ENCODE measurements around the gene CBX8. TPM values are rescaled to one million over a fixed set of nuclear protein-coding genes. Genes with fewer than 3 reads are reported as not detected.
A peak's percentile ranks its signal among the peaks of the same experiment; 100 is the strongest.

CBX8 gene
- total and polyA plus RNA-seq, 7 experiments from 2014 or later, result 0.96 to 11.9 (median 2.7) TPM

DNA sequence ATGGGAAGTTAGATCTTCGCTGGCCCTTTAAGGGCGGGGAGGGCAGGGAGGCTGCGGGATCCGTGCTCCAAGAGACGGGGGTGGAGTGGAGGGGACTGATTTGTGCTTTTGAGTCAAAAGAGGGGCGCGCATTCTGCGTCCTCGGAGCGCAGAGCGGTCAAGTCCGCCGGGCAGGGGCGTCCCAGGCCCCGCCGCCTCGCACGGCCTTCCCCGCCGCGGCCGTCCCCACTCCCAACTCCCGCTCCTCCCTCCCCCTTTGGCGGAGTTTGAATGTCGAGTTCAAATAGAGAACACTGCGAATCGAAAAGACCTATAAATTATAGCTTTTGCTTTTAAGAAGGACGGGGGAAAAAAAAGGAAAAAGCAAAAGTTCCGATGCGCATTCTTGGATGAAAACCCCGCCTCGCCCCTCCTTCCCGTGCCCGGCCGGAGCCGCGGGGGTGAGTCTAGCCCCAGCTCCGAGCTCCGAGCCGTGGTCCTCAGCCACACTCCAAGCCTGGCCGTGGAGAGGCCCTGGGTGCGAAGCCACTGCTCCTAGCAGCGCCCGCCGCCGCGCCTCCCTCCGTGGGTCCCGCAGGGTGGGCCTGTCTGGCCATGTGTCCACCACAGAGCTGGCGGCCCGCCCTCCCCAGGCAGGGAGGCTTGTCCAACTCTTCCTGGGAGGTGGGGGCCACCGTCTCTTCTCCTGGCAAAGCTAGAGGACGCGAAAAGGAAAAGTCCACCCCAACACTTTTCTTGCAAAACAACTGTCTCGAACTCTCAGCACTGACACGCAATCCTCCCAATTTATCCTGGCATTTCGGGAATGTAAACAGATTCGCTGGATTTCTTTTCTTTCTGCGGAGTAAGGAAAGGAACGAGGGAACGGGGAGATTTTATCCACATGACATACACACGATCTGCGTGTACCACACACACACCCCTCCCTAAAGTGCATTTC lies 3.6 kb downstream of the CBX8 start:
- Mint-ChIP-seq H3K4me3 (peak overlapping the region in 2 of 10 donors; percentile 4 to 12), H3K36me3 (peaks cover 0 to 5% (median 0%) of the 10 kb centered on the region in 5 donors), H3K27ac (peak overlapping the region in 1 of 9 donors; percentile 43), H3K27me3 (peaks cover 17 to 50% (median 28%) of the 10 kb centered on the region in 5 donors), H3K4me1 (peaks cover 4 to 37% (median 20%) of the 10 kb centered on the region in 7 donors), H3K9me3 (peaks cover 0 to under 1% (median 0%) of the 10 kb centered on the region in 11 donors)
- H3K9me3 ChIP-seq (ENCODE audit: control insufficient read depth in 2 of 3, low read length in 3 of 3), result no peaks in the 10 kb centered on the region
- no peak overlapping the region for H3K4me3 ChIP-seq (ENCODE audit: low read length)
- peaks cover 0 to 9% (median 0%) of the 10 kb centered on the region in 3 experiments for H3K36me3 ChIP-seq (ENCODE audit: control insufficient read depth in 2 of 3, insufficient read depth in 3 of 3, low read length in 3 of 3)
- ChIA-PET POLR2A (interaction anchor here (0.6 to 3.0 kb wide), 4 partner anchors 11 to 993 kb away, joined by 3 to 8 read pairs (median 4); partner anchors contain the start of gene CBX4), CTCF (interaction anchor here (1.3 to 1.8 kb wide), 2 partner anchors 44 to 46 kb away, joined by 3 to 4 read pairs; partner anchors contain the start of gene CBX4)
- peaks cover 6 to 21% of the 10 kb centered on the region in 2 donors for H3K27me3 ChIP-seq (ENCODE audit: control insufficient read depth in 2 of 2, insufficient read depth in 2 of 2, low read length in 2 of 2)
- DNase-seq, result no peak
- intact Hi-C loops (cut with micrococcal nuclease), result no loop called here
- no peak overlapping the region for H3K27ac ChIP-seq (ENCODE audit: low read depth, low read length)
- H3K4me1 ChIP-seq (ENCODE audit: control insufficient read depth in 2 of 2, insufficient read depth in 2 of 2, low read length in 2 of 2), result peaks cover 20 to 29% of the 10 kb centered on the region in 2 donors
- ATAC-seq, result no peak

DNA sequence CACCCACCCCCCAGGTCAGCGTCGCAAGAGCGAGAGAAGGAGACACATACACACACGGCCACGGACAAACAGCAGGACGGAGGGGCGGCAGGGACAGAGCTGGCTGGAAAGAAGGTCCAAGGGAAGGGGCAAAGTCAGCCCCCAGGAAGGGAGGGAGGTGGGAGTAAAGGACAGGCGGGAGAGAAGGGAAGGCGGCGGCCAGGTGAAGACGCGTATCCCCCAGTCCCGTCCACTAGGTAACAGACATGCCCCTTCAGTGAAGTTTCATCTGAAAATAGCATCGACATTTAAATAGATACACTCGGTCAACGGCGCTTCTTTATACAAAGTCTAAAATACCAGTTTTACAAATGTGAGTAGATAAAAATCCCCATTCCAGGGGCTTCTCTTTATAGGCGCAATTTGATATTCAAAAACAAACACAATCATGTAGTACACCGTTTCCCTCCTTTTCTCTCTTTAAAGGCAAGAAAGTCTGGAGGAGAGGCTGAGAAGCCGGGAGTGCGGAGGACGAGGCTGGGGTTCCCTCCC lies 4.5 kb downstream of the CBX8 start:
- Histone ChIP-seq H3K9me3 (ENCODE audit: control insufficient read depth in 2 of 3, low read length in 3 of 3) (no peaks in the 10 kb centered on the region), H3K36me3 (ENCODE audit: control insufficient read depth in 2 of 3, insufficient read depth in 3 of 3, low read length in 3 of 3) (peaks cover 0 to 9% (median 0%) of the 10 kb centered on the region in 3 experiments), H3K27me3 (ENCODE audit: control insufficient read depth in 2 of 2, insufficient read depth in 2 of 2, low read length in 2 of 2) (peaks cover 6 to 21% of the 10 kb centered on the region in 2 donors), H3K27ac (ENCODE audit: low read depth, low read length) (no peak overlapping the region), H3K4me3 (ENCODE audit: low read length) (no peak overlapping the region), H3K4me1 (ENCODE audit: control insufficient read depth in 2 of 2, insufficient read depth in 2 of 2, low read length in 2 of 2) (peaks cover 19 to 27% of the 10 kb centered on the region in 2 donors)
- no peaks in the 10 kb centered on the region for H3K9me3 Mint-ChIP-seq
- CTCF ChIA-PET, result interaction anchor here (1.8 kb wide), 1 partner anchor 47 kb away, joined by 4 read pairs; the partner anchor contains the start of gene CBX4
- peaks cover 4 to 36% (median 20%) of the 10 kb centered on the region in 7 donors for H3K4me1 Mint-ChIP-seq
- no peak for ATAC-seq
- no peak for DNase-seq
- H3K27ac Mint-ChIP-seq, result peak overlapping the region in 1 of 9 donors; percentile 36
- POLR2A ChIA-PET, result interaction anchor here (0.6 to 2.4 kb wide), 3 partner anchors 21 to 994 kb away, joined by 3 to 6 read pairs (median 5); partner anchors contain the start of gene CBX4
- H3K36me3 Mint-ChIP-seq, result peaks cover 0 to 5% (median 0%) of the 10 kb centered on the region in 5 donors
- H3K27me3 Mint-ChIP-seq, result peaks cover 25 to 58% (median 37%) of the 10 kb centered on the region in 5 donors
- intact Hi-C loops (cut with micrococcal nuclease), result no loop called here
- H3K4me3 Mint-ChIP-seq, result peak overlapping the region in 2 of 10 donors; percentile 13 to 29

DNA sequence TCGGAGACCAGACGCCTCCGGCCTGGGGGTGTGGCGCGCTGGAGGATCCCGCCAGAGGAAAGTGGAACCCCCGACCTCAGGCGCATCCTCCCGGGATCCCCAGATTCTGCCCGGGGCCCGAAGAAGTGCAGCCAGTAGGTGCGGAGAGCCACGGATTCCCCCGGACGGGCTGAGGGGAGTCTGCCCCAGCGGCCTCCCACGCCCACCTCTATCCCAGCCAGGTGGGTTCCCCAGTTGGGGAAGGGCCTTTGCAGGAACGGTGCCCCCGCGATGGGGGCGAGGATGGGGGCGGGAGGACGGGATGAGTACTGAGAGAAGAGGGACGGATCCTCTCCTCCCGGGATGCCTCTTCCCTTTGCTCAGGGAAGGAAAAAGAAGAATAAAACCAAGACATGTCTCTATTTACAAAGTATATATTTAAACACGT lies 5.1 kb downstream of the CBX8 start:
- Mint-ChIP-seq H3K4me1 (peaks cover 4 to 33% (median 20%) of the 10 kb centered on the region in 7 donors), H3K27ac (no peak overlapping the region), H3K4me3 (peak overlapping the region in 2 of 10 donors; percentile 29 to 58), H3K9me3 (no peaks in the 10 kb centered on the region), H3K36me3 (peaks cover 0 to 5% (median 0%) of the 10 kb centered on the region in 5 donors), H3K27me3 (peaks cover 32 to 60% (median 42%) of the 10 kb centered on the region in 5 donors)
- intact Hi-C loops (cut with micrococcal nuclease), result loop anchor here in 1 of 2 donors (1.0 kb wide), 1 partner anchor 200 kb away; no protein-coding TSS in a partner anchor
- H3K4me1 ChIP-seq (ENCODE audit: control insufficient read depth in 2 of 2, insufficient read depth in 2 of 2, low read length in 2 of 2), result peaks cover 19 to 27% of the 10 kb centered on the region in 2 donors
- H3K27me3 ChIP-seq (ENCODE audit: control insufficient read depth in 2 of 2, insufficient read depth in 2 of 2, low read length in 2 of 2), result peaks cover 6 to 21% of the 10 kb centered on the region in 2 donors
- no peak overlapping the region for H3K4me3 ChIP-seq (ENCODE audit: low read length)
- ATAC-seq (no peak), DNase-seq (no peak)
- H3K27ac ChIP-seq (ENCODE audit: low read depth, low read length), result no peak overlapping the region
- POLR2A ChIA-PET, result interaction anchor here (0.6 to 1.2 kb wide), 2 partner anchors 21 to 1199 kb away, joined by 5 to 6 read pairs; no protein-coding TSS in a partner anchor
- CTCF ChIA-PET, result interaction anchor here (1.4 to 1.6 kb wide), 2 partner anchors 42 to 124 kb away, joined by 3 to 4 read pairs; no protein-coding TSS in a partner anchor
- H3K9me3 ChIP-seq (ENCODE audit: control insufficient read depth in 2 of 3, low read length in 3 of 3), result no peaks in the 10 kb centered on the region
- H3K36me3 ChIP-seq (ENCODE audit: control insufficient read depth in 2 of 3, insufficient read depth in 3 of 3, low read length in 3 of 3), result peaks cover 0 to 9% (median 0%) of the 10 kb centered on the region in 3 experiments

DNA sequence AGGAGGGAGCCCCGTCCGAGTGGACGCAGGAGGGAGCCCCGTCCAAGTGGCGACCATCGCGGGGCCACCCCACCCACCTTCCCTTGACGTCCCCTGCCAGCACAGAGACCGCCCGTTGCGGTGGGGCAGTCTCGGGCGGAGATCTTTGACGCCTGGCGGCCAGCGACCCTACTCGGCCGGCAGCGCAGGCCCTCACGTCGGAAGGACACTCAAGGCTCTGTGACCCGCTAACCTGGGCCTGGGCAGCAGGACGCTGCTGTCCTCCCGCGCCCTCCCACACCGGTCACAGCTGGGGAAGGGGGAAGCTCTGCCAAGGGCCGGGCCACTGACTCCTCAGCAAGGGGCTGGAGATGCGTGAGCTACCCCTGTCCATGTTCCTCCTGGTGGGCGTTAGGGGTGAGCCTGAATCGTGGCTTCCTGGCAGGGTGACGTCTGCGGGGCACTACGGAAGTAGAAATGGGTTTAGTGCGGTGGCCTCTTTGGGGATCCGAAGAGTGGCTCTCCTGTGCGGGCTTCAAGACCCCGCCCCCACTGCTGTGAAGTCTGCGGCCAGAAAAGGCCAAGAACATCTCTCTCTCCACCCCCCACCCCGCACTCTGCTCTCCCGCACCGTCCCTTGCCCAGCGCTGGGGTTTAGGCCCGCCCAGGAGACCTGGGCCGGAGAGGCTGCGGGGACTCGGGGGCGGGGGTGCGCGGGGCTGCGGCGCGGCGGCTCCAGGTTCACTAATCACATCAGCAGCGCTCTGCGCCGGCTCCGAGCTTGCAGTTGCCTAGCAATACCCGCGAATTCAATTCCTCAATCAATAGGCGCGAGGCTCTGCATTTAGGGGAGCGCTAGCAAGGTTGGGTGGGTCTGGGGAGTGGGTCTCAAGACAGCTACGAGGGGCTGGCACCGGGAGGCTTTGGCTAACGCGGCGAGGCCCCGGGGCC lies 5.8 kb downstream of the CBX8 start:
- Histone ChIP-seq H3K4me1 (ENCODE audit: control insufficient read depth in 2 of 2, insufficient read depth in 2 of 2, low read length in 2 of 2) (peaks cover 15 to 24% of the 10 kb centered on the region in 2 donors), H3K9me3 (ENCODE audit: control insufficient read depth in 2 of 3, low read length in 3 of 3) (no peaks in the 10 kb centered on the region), H3K27ac (ENCODE audit: low read depth, low read length) (no peak overlapping the region), H3K27me3 (ENCODE audit: control insufficient read depth in 2 of 2, insufficient read depth in 2 of 2, low read length in 2 of 2) (peaks cover 6 to 21% of the 10 kb centered on the region in 2 donors), H3K36me3 (ENCODE audit: control insufficient read depth in 2 of 3, insufficient read depth in 3 of 3, low read length in 3 of 3) (peaks cover 0 to 9% (median 0%) of the 10 kb centered on the region in 3 experiments), H3K4me3 (ENCODE audit: low read length) (no peak overlapping the region)
- POLR2A ChIA-PET, result interaction anchor here (0.6 to 1.2 kb wide), 3 partner anchors 15 to 1200 kb away, joined by 3 to 6 read pairs (median 5); no protein-coding TSS in a partner anchor
- DNase-seq (peak in 2 of 9 donors; percentile 23 to 37), ATAC-seq (peak; percentile 34)
- H3K9me3 Mint-ChIP-seq, result no peaks in the 10 kb centered on the region
- intact Hi-C loops (cut with micrococcal nuclease), result loop anchor here in 1 of 2 donors (1.0 kb wide), 1 partner anchor 200 kb away; no protein-coding TSS in a partner anchor
- peaks cover 36 to 64% (median 49%) of the 10 kb centered on the region in 5 donors for H3K27me3 Mint-ChIP-seq
- CTCF ChIA-PET, result interaction anchor here (1.4 to 1.6 kb wide), 2 partner anchors 43 to 125 kb away, joined by 3 to 4 read pairs; no protein-coding TSS in a partner anchor
- no peak overlapping the region for H3K27ac Mint-ChIP-seq
- H3K4me1 Mint-ChIP-seq, result peaks cover 3 to 27% (median 16%) of the 10 kb centered on the region in 7 donors
- peak overlapping the region in 7 of 10 donors; percentile 13 to 61 (median 47) for H3K4me3 Mint-ChIP-seq
- peaks cover 0 to 5% (median 0%) of the 10 kb centered on the region in 5 donors for H3K36me3 Mint-ChIP-seq

DNA sequence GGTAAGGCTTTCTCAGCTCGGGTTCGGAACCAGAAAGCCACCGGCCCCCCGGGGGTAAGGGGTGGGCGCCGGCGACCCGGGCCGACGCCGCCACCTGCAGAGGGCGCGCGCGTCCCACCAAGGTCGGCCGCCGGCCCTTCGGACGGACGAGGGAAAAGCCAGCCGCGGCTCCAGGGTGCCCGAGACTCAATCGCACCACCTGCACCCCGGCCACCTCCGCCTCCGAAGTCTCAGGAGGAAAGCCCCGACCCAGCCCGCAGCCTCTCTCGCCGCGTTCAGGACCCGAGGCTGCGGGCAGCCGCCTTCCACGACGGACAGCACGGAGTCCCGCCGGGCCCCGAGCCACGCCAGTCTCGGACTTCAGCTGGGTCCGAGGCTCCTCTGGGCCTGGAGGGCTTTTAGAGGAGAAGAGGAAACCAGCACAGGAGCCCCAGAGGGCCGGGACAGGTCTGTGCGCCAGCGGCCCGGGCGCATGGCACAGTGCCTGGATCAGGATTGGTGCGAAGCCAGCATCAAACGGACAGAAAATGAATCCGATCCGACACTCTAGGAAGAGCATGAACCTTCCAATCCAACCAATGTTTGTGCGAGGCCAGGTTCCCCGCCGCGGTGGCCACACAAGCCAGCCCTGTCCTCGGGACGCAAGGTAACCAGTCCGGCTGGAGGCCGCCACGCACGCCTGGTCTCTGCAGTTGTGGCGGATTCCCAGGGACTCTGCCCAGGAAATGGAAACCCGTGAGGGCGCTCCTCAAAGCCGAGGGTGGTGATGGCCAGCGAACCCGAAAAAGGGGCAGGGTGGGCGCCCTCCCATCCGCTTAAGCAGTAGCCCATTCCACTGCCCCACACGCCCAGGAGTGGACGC lies 6.7 kb downstream of the CBX8 start:
- intact Hi-C loops (cut with micrococcal nuclease), result loop anchor here in 1 of 2 donors (5.0 kb wide), 2 partner anchors 127 to 182 kb away; no protein-coding TSS in a partner anchor
- no peaks in the 10 kb centered on the region for H3K9me3 Mint-ChIP-seq
- H3K27me3 Mint-ChIP-seq, result peaks cover 38 to 61% (median 56%) of the 10 kb centered on the region in 5 donors
- H3K27ac Mint-ChIP-seq, result no peak overlapping the region
- H3K36me3 ChIP-seq (ENCODE audit: control insufficient read depth in 2 of 3, insufficient read depth in 3 of 3, low read length in 3 of 3), result peaks cover 0 to 8% (median 0%) of the 10 kb centered on the region in 3 experiments
- ChIA-PET CTCF (interaction anchor here (1.0 to 1.6 kb wide), 5 partner anchors 44 to 202 kb away, joined by 3 to 4 read pairs (median 3); no protein-coding TSS in a partner anchor), POLR2A (interaction anchor here (0.6 to 1.3 kb wide), 2 partner anchors 21 to 29 kb away, joined by 3 to 4 read pairs; no protein-coding TSS in a partner anchor)
- peaks cover 0 to 22% (median 12%) of the 10 kb centered on the region in 7 donors for H3K4me1 Mint-ChIP-seq
- peak overlapping the region in 4 of 10 donors; percentile 13 to 59 (median 40) for H3K4me3 Mint-ChIP-seq
- peaks cover 0 to 3% (median 0%) of the 10 kb centered on the region in 5 donors for H3K36me3 Mint-ChIP-seq
- ATAC-seq (peak; percentile 63), DNase-seq (peak in 2 of 9 donors; percentile 21 to 60)
- H3K4me1 ChIP-seq (ENCODE audit: control insufficient read depth in 2 of 2, insufficient read depth in 2 of 2, low read length in 2 of 2), result peaks cover 11 to 21% of the 10 kb centered on the region in 2 donors
- peaks cover 6 to 21% of the 10 kb centered on the region in 2 donors for H3K27me3 ChIP-seq (ENCODE audit: control insufficient read depth in 2 of 2, insufficient read depth in 2 of 2, low read length in 2 of 2)
- no peak overlapping the region for H3K4me3 ChIP-seq (ENCODE audit: low read length)
- H3K9me3 ChIP-seq (ENCODE audit: control insufficient read depth in 2 of 3, low read length in 3 of 3), result no peaks in the 10 kb centered on the region
- H3K27ac ChIP-seq (ENCODE audit: low read depth, low read length), result no peak overlapping the region

All from naive thymus-derived CD4-positive, alpha-beta T cell (primary cell).